ENCODE measurements around the gene RRAS.
A peak's percentile ranks its signal among the peaks of the same experiment; 100 is the strongest.

Gene RRAS

DNA sequence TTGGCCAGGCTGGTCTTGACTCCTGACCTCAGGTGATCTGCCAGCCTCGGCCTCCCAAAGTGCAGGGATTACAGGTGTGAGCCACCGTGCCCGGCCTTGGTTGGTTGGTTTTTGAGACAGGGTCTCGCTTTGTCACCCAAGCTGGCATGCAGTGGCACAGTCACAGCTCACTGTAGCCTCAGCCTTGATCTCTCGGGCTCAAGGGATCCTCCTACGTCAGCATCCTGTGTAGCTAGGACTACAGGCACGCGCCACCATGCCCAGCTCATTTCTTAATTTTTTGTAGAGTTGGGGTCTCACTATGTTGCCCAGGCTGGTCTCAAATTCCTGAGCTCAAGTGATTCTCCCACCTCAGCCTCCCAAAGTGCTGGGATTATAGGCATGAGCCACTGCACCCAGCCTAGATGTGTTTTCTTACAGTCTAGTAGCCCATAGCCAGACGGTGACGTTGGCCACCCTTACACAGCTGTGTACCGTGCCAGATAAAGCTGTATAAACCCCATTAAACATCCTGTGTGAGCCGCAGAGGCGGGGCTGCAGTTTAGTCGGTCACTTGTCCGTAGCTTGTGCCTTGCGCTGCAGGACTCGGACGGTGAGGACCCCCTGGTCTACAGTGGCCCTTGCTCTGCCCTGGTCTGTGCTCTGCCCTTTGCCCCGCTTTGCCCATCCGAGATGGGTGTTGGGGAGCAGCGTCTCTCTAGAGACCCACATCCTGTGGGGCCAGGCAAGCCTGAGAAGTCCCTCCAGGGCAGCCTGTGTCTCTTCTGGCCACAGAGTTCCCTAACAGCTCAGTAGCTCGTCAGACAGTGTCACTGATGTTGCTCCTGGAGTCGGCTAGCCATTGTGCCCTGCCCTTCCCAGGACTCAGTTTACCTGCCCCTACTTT, 15.9 kb upstream of the RRAS start:
- DNase-seq = no peak

DNA sequence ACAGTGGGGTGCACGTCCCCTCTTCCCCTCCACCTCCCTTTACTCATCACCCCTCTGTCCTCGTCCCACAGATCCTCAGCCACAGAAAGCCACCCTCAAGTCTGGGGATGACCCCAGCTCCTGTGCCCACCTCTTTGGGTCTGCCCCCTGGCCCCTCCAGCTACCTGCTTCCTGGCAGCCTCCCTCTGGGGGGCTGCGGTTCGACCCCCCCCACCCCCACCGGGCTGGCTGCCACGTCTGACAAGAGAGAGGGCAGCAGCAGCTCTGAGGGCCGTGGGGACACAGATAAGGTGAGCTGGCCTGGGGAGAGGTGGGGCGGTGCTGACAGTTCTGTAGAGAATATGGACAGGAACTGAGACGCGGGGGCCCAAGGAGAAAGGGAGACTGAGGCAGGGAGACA, 14.6 kb upstream of the RRAS start:
- no peak for DNase-seq

DNA sequence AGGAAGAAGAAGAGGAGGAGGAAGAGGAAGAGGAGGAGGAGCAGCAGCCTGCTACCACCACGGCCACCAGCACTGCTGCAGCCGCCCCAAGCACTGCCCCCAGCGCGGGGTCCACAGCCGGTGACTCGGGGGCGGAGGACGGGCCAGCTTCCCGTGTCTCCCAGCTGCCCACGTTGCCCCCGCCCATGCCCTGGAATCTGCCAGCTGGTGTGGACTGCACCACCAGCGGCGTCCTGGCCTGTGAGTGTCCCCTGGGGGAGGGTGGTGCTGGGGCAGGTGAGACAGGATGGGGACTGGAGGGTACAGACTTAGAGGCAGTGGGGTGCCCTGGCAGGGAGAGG, 13.5 kb upstream of the RRAS start:
- no peak for DNase-seq

DNA sequence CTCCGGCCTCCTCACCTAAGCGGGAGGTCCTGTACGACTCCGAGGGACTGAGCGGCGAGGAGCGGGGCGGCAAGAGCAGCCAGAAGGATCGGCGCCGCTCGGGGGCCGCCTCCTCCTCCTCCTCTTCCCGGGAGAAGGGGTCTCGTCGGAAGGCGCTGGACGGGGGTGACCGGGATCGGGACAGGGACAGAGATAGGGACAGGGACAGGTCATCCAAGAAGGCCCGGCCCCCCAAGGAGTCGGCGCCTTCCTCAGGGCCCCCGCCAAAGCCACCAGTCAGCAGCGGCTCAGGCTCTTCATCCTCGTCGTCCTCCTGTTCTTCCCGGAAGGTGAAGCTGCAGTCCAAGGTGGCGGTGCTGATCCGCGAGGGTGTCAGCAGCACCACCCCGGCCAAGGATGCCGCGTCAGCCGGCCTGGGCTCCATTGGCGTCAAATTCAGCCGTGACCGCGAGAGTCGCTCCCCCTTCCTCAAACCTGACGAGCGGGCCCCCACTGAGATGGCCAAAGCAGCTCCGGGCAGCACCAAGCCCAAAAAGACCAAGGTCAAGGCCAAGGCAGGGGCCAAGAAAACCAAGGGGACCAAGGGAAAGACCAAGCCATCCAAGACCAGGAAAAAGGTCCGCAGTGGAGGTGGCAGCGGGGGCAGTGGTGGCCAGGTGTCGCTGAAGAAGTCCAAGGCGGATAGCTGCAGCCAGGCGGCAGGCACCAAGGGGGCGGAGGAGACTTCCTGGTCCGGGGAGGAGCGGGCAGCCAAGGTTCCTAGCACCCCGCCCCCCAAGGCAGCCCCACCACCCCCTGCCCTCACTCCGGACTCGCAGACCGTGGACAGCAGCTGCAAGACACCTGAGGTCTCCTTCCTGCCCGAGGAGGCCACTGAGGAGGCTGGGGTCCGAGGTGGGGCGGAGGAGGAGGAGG, 12.9 kb upstream of the RRAS start:
- DNase-seq = no peak

DNA sequence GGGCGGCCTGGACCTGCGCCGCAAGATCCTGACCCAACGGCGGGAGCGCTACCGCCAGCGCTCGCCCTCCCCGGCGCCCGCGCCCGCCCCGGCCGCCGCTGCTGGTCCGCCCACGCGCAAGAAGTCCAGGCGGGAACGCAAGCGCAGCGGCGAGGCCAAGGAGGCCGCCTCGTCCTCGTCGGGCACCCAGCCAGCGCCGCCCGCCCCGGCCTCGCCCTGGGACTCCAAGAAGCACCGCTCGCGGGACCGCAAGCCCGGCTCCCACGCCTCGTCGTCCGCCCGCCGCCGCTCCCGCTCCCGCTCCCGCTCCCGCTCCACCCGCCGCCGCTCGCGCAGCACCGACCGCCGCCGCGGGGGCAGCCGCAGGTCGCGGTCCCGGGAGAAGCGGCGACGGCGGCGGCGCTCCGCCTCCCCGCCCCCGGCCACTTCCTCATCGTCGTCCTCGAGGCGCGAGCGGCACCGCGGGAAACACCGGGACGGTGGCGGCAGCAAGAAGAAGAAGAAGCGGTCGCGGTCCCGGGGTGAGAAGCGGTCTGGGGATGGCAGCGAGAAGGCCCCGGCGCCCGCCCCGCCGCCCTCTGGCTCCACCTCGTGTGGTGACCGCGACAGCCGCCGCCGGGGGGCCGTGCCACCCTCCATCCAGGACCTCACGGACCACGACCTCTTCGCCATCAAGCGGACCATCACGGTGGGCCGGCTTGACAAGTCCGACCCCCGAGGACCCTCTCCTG, 12.0 kb upstream of the RRAS start:
- DNase-seq = no peak

DNA sequence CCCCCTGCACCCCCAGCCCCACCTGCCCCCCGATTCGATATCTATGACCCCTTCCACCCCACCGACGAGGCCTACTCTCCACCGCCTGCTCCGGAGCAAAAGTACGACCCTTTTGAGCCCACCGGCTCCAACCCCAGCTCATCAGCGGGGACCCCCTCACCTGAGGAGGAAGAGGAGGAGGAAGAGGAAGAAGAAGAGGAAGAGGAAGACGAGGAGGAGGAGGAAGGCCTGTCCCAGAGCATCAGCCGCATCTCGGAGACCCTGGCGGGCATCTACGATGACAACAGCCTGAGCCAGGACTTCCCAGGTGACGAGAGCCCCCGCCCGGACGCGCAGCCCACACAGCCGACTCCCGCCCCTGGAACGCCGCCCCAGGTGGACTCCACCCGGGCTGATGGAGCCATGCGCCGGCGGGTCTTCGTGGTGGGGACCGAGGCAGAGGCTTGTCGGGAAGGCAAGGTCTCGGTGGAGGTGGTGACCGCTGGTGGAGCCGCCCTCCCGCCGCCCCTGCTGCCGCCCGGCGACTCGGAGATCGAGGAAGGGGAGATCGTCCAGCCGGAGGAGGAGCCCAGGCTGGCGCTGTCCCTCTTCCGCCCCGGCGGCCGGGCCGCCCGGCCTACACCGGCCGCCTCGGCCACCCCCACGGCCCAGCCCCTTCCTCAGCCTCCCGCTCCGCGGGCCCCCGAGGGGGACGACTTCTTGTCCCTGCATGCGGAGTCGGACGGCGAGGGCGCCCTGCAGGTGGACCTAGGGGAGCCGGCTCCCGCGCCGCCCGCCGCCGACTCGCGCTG, 11.3 kb upstream of the RRAS start:
- DNase-seq = no peak

DNA sequence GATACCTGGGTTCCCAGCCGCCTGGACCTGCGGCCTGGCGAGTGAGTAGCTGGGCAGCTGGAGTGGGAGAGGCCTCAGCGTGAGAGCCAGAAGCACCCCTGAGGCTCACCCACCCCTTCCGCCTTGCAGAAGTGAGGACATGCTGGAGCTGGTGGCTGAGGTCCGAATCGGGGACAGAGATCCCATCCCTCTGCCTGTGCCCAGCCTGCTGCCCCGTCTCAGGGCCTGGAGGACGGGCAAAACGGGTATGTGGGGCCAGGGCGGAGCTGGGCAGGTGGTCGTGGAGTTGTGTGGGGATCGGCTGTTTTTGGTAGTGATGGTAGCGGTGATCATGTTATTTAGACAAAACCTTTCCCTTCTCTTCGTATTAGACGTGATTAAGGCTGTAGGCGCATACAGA, 6.6 kb upstream of the RRAS start:
- DNase-seq = no peak

DNA sequence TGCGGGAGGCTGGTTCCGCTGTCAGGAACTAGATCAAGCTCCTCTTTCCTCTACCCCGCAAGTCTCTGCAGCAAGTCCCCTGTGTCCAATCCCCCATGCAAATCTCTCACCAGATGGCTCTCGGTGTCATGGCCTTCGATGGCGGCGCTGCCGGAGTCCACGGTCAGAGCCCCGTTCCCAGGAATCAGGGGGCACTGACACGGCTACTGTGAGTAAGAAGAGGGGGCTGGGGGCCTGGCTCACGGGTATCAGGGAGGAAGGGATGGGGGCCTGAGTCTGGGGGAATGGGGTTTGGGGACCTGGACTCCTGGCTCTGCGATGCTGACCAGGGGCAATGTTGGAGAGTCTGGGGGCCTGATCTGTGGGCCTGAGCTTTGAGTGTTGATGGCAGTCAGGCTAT, 6.1 kb upstream of the RRAS start:
- no peak for DNase-seq

DNA sequence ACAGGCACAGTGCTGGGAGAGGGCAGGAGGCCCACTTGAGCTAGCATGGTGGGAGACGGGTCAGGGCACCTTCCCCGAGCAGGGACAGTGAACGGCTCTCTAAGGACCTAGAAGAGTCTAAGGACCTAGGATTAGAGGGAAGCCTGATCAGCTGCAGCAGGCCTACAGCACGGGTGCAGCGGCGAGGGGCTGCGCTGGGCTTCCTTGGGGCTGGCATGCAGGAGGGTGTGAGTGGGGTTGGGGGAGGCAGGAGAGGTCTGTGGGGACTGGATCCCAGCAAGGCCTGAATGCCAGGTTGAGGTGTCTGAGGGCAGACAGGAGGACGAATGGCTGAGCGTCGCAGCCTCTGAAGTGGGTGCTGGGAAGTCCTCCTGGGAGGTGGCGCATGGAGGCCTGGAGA, 5.6 kb upstream of the RRAS start:
- no peak for DNase-seq

DNA sequence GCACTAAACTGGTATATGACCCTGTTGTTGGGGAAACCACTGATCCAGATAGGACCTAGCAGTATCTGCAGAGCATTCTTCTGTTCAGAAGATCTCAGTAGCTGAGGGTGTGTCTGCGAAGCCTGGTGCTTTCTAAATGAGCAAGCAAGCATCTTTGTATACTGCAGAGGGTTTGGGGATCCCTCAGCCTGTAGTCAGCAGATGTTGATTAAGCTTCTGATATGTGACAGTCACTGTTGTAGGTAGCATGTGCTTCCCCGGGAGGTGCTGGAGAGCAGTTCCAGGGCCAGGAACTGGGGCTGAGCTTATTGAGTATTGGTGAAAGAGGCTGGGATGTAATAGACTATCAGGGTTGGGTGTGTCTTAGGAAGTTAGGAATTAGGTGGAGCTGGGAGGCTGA, 3.5 kb upstream of the RRAS start:
- DNase-seq = no peak

DNA sequence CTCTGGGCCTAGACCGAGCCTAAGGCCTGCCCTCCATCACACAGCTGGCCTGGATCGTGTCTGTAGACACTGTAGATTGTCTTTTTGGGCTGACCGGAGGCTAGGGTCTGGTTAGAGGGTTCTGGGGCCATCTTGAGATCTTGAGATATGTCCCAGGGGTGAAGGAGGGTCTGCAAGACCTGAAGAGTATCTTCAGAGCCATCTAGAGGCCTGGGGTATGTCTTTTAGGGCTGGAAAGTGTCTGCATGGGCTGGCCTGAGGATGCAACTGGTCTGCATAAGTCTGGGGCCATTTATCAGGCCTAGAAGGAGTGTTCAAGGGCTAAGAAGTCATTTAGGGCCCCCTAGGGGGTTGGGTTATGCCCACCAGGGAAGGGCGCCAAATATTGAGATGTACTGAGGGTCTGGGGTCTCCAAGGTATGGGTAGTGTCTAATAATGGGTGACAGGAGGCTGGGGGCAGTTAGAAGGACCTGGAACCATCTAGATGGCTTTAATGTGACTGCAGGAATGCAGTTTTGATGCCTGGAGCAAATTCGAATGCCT, 2.6 kb upstream of the RRAS start:
- DNase-seq = no peak

DNA sequence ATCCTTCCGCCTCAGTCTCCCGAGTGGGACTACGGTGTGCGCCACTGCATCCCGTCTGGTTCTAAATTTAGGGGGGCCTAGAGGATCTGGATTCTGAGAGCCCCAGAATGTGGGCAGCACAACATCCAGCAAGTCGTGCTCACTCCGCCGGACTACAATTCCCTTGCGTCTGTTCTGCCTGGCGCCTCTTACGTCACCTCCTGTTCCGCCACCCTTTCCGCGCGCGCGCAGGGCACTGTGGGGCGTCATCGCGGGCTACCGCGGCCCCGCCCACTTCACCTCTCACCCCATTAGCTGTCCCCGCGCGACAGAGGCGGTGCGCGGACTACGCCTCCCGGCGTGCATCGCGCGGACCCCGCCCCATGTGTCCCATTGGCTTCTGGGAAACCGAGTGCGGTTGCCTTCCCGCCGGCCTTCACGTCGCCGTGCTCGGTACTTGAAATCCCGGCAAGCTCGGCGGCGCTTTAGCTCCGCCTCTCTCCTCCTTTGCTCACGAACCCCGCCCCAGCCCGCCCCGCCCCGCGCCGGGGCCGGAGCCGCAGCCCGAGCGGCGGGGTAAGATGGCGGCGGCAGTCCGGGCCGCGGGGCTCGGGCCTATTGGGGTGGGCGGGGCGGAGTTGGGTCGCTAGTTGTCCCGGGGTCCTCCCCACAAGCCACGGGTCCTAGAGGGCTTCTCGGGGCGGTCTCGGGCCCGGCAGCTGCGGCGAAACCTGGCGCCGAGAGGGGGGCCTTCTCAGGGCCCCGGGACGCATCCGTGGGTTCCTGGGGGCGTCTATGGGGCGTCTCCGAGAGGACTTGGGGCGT, 1.9 kb upstream of the RRAS start, which contains the start of gene SCAF1:
Gene SCAF1, plus strand, starts transcription at position 522 of the 804 bp plus-strand sequence. CDS start 2,818 bp downstream, outside the sequence.
- DNase-seq = peak; percentile 79 to 100 (median 99)

DNA sequence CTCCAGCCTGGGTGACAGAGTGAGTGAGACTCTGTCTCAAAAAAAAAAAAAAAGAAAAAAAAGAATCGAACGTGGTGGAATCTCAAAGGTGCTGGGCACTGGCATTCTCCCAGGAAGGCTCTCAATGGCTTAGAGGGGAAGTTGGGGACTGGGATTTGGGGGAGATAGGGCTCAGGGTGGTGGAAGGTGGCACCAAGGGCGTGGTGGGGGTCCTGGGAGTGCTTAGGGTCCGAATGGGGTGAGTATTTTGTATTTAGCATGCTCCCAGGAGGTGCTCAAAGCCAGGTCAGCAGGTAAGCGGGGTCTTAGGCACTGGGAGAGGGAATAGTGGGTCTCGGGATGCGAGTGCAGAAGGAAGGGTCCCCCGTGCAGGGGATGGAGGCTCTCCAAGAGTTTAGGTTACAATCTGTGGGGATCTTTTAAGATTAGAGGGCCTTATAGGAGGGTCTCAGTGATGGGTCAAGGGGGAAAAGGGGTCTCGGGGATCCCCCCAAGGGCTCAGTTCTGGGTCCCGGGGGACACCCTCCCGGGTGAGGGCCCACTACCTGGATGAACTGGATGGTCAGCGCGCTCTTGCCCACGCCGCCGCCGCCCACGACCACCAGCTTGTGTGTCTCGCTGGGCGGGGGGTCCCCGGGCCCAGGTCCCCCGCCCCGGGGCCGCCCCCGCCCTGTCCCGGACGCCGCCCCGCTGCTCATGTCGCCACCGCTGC, 386 bp downstream of the RRAS start:
- DNase-seq = no peak

DNA sequence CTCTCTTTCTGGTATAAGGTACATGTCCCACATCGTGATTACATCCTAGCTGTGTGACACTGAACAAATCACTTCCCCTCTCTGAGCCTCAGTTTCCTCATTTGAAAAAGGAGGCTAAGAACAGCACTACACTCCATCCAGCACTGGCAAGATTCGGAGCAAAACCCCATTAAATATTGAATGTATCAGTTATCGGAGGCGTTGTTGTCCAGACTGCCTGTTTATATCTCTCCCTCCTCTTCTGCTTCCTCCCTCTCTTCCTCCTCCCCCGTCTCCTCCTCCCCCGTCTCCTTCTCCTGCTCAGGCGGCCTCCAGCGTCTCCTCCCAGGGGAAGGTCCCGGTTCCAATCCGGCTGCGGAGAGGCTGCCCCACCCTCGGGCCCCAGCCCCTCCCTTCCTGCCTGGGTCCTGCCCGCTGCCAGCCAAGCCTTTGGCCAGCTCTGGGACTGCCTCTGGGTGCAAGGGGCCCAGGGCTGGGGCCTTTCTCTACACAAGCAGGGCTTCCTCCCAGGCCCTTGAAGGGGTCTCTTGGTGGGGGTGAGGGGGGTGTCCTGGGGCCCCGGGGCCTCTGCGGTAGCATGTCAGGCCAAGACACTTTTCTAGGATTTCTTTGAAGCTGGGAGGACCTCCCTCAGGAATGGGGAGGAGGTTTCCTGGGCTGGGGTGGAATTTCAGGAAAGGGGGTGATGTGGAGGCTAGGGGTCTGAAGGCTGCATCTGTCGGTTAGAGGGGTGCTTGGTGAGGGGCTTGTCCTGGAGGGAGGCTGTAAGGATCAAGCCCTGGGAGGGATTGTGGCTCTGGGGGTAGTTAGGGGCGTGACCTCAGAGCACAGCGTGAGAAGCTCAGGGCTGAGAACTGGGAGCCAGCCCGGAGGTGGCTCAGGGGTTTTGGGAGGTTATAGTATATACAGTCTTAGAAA, 1.9 kb downstream of the RRAS start:
- peak in 7 of 58 donors; percentile 7 to 24 (median 15) for DNase-seq

DNA sequence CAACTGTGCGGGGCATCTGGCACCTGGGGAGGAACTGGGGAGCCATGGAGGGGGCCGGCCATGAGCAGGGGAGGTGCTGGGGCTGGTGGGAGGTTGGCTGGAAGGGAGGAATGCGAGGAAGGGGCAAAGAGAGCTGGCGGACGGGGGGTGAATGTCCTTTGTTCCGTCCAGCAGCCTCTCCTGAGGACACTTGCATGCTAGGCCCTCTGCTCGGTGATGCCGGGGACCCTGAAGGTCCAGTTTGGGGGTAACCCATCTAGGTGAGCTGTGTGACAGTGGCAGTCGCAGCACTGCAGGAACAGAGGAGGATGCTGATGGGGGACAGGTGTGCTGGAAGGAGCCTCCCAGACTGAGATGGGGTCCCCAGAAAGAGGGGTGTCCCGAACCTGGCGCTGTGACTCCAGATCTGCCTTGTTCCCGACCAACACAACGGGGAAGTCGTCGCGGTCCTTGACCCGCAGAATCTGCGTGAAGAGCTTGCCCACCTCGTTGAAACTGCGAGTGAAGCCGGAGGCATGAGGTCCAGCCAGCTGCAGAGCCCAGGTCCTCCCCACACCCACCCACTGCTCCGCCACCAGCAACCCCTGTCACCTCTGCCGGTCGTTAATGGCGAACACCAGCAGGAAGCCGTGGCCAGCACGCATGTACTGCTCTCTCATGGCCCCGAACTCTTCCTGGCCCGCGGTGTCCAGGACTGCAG, 3.6 kb downstream of the RRAS start:
- no peak for DNase-seq

DNA sequence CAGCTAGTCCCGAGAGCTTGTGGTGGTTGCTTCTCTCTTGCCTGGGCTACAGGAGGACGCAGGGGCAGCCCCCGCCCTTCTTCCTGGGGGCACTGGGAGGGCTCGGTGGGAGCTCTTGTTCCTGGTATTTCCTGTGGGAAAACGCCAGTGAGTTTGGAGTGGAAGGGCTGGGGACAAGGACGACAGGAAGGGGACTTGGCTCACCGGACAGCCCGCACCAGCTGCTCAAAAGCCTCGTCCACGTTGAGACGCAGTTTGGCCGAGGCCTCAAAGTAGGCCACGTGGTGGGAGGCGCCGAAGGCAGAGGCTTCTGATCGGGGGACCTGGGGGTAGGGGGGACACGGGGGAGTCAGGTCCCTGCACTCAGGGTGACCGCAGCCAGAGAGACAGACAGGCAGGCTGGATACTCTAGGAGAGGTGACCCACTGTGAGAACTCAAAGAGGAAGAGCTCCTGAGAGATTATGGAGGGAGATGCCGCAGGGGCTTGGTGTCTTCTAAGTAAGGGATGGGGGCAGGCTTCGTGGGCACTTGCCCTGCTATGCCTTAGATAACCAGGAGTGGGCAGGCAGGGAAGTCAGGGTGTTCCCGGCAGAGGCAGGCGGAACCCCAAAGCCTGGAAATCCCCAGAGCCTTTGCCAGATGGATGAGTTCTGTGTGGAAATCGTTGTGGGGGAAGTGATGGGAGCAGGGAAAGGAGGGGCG, 4.3 kb downstream of the RRAS start:
- DNase-seq = peak in 6 of 58 donors; percentile 1 to 21 (median 9)

Data from anterior cingulate cortex (tissue), 58 donors.